ENCODE results near the gene MT2A.

- TF ChIP-seq POLR2A (IDR thresholded peaks at IDR 0.05; ENCODE audit: low read depth, low read length), result no peak
- TF ChIP-seq POLR2AphosphoS5 (IDR thresholded peaks at IDR 0.05; ENCODE audit: low read depth, low read length), result no peak
These were observed 35.4 kb downstream of the MT2A start for GRCh38 chr16:56643833-56644232.

Data from GM12892 (cell line).